Spleen (tissue), 11 donors: ENCODE measurements around the gene EWSR1. TPM values are rescaled to one million over a fixed set of nuclear protein-coding genes. Genes with fewer than 3 reads are reported as not detected.

ENCODE experiments used
- DNase-seq: peaks from one replicate; pipeline ENCODE4 v3.0.0-alpha.2; 2020
- H3K27ac ChIP-seq, 8 donors: fragments of 200-600 bp; sonication (generic) in 7 of 8; 1 replicate in 4 of 8; 2 replicates in 4 of 8; pipeline versions ENCODE4 v1.5.0 to v1.8.0; 2016 to 2021; ENCODE audit warnings: inconsistent platforms in 4 of 8, mild to moderate bottlenecking in 4 of 8, moderate library complexity in 1 of 8
- H3K27me3 ChIP-seq, 7 donors: fragments of 200-600 bp; sonication (generic) in 6 of 7; replicated peaks in 1 of 7; 1 replicate in 4 of 7; 2 replicates in 3 of 7; pipeline versions ENCODE4 v1.5.0 to v1.8.0; 2016 to 2021; ENCODE audit warnings: inconsistent platforms in 3 of 7, mild to moderate bottlenecking in 1 of 7
- H3K36me3 ChIP-seq, 6 donors: fragments of 200-600 bp; sonication (generic) in 5 of 6; 1 replicate in 4 of 6; 2 replicates in 2 of 6; pipeline versions ENCODE4 v1.5.0 to v1.8.0; 2016 to 2021; ENCODE audit warnings: inconsistent platforms in 2 of 6
- H3K4me1 ChIP-seq, 6 donors: fragments of 200-600 bp; sonication (generic) in 5 of 6; 1 replicate in 3 of 6; 2 replicates in 3 of 6; pipeline versions ENCODE4 v1.5.0 to v1.8.0; 2016 to 2021; ENCODE audit warnings: inconsistent platforms in 3 of 6
- H3K4me3 ChIP-seq, 8 donors: fragments of 200-600 bp; sonication (generic) in 7 of 8; 1 replicate in 4 of 8; 2 replicates in 4 of 8; pipeline versions ENCODE4 v1.5.0 to v1.8.0; 2016 to 2021; ENCODE audit warnings: inconsistent platforms in 4 of 8, mild to moderate bottlenecking in 4 of 8, moderate library complexity in 2 of 8
- H3K9me3 ChIP-seq, 8 donors: fragments of 200-600 bp; sonication (generic) in 7 of 8; 1 replicate in 4 of 8; 2 replicates in 4 of 8; pipeline versions ENCODE4 v1.5.0 to v1.8.0; 2016 to 2021; ENCODE audit warnings: inconsistent platforms in 4 of 8
- CTCF ChIP-seq, 11 experiments: fragments of 200-600 bp in 7 of 11; fragments of 450-650 bp in 4 of 11; sonication (generic) in 4 of 11; IDR thresholded peaks in 8 of 11; conservative IDR thresholded peaks in 3 of 11; 1 replicate in 7 of 11; 2 replicates in 4 of 11; pipeline versions ENCODE4 v1.4.0 to v1.8.0; 2016 to 2021; ENCODE audit warnings: antibody characterized with exemption in 11 of 11, inconsistent platforms in 4 of 11, mild to moderate bottlenecking in 1 of 11
- POLR2A ChIP-seq, 3 donors: fragments of 450-650 bp; IDR thresholded peaks; one replicate each; pipeline ENCODE4 v1.5.1; 2017; ENCODE audit warnings: antibody characterized with exemption in 3 of 3, mild to moderate bottlenecking in 1 of 3
- POLR2AphosphoS5 ChIP-seq, 3 donors: sonication (generic); formaldehyde crosslinking; IDR thresholded peaks; one replicate each; pipeline ENCODE4 v1.5.1; 2017; ENCODE audit warnings: antibody characterized with exemption in 3 of 3
- WGBS, 5 donors: extraction: QIAGEN DNeasy Blood & Tissue Kit in 3 of 5; methylation state at CpG; one replicate each; pipeline versions ENCODE4 v1.1.5 to v1.1.7; 2013 to 2018; 5-methylcytosine and 5-hydroxymethylcytosine counted together
- intact Hi-C: fragments of 100-400 bp; cut with DNase I; formaldehyde crosslinking; loops from one replicate; pipeline ENCODE4 v1.15.0; 2023; ENCODE audit warnings: low total_unique reads
- polyA plus RNA-seq, 3 donors: library from polyadenylated mRNA; stranded (reverse); fragments of 200-250 nt; gene quantifications; one replicate each; pipeline ENCODE4 v1.2.1, GENCODE V29; 2013
- total RNA-seq, 7 donors: library from RNA; depleted of rRNA in 3 of 7; stranded (reverse); fragments of >200 nt in 3 of 7; fragmentation: NEBNext Ultra II Directional in 4 of 7; extraction: Animal tissue kit (Norgen Biotek cat#: 25700) in 4 of 7; gene quantifications; one replicate each; pipeline versions ENCODE4 v1.1.0 to v1.2.1, GENCODE V29; 2016 to 2021
- donor health status: healthy with polysubstance abuse.
- donor health status: DM: no; HTN: no; CAD: no; lungs with moderate emphysema.
- donor health status: DM: no; HTN: no; CAD: no.
- donor health status: Bipolar disorder and iron deficiency.
- donor health status: healthy.
- donor health status: DM: no; HTN: no; CAD: no.
- donor health status: DM: yes; HTN: yes; CAD: no.

EWSR1 gene
- total and polyA plus RNA-seq, 10 donors = 127 to 282 (median 239) TPM

GRCh38 chr22:29302681-29303465 is 34.8 kb downstream of the EWSR1 start:
- H3K9me3 ChIP-seq = no peaks in the 10 kb centered on the region
- peaks cover 3 to 48% (median 33%) of the 10 kb centered on the region in 6 donors for H3K4me1 ChIP-seq
- peaks cover 6 to 43% (median 34%) of the 10 kb centered on the region in 6 donors for H3K36me3 ChIP-seq
- WGBS, 5 donors = 51 to 63% (median 58%) methylated on average over 6 to 13 of the region's 13 CpGs
- H3K4me3 ChIP-seq = no peak overlapping the region
- no peak for TF ChIP-seq CTCF (IDR thresholded peaks at IDR 0.05 in 8 of 11, conservative IDR thresholded peaks at IDR 0.05 in 3 of 11)
- peak in 1 of 3 donors; percentile 16 for TF ChIP-seq POLR2AphosphoS5 (IDR thresholded peaks at IDR 0.05)
- TF ChIP-seq POLR2A (IDR thresholded peaks at IDR 0.05) = no peak
- peak overlapping the region in 5 of 8 donors; percentile 15 to 48 (median 23) for H3K27ac ChIP-seq
- H3K27me3 ChIP-seq = peaks cover 0 to 31% (median 9%) of the 10 kb centered on the region in 7 donors
- DNase-seq = no peak
- intact Hi-C loops = no loop called here

GRCh38 chr22:29305836-29306174 is 37.7 kb downstream of the EWSR1 start:
- Histone ChIP-seq H3K27ac (peak overlapping the region in 4 of 8 donors; percentile 82 to 89 (median 84)), H3K36me3 (peaks cover 0 to 13% (median 5%) of the 10 kb centered on the region in 6 donors), H3K27me3 (peaks cover 0 to 43% (median 9%) of the 10 kb centered on the region in 7 donors), H3K4me1 (peaks cover 24 to 77% (median 61%) of the 10 kb centered on the region in 6 donors), H3K9me3 (no peaks in the 10 kb centered on the region), H3K4me3 (peak overlapping the region; percentile 60 to 89 (median 72))
- DNase-seq = no peak
- intact Hi-C loops = no loop called here
- no peak for TF ChIP-seq CTCF (IDR thresholded peaks at IDR 0.05 in 8 of 11, conservative IDR thresholded peaks at IDR 0.05 in 3 of 11)
- no peak for TF ChIP-seq POLR2AphosphoS5 (IDR thresholded peaks at IDR 0.05)
- TF ChIP-seq POLR2A (IDR thresholded peaks at IDR 0.05) = no peak
- WGBS, 5 donors = 48 to 61% (median 56%) methylated on average over 6 to 7 of the region's 7 CpGs

- Histone ChIP-seq H3K27me3 (peaks cover 0 to 48% (median 9%) of the 10 kb centered on the region in 7 donors), H3K27ac (peak within 1 kb of the TSS; percentile 51 to 89 (median 77)), H3K9me3 (no peaks in the 10 kb centered on the region), H3K36me3 (peaks cover 0 to 8% (median under 1%) of the 10 kb centered on the region in 6 donors), H3K4me3 (peak within 1 kb of the TSS; percentile 60 to 89 (median 72)), H3K4me1 (peaks cover 26 to 82% (median 66%) of the 10 kb centered on the region in 6 donors)
- TF ChIP-seq POLR2A (IDR thresholded peaks at IDR 0.05) = no peak
- peak; percentile 26 to 77 (median 70) for TF ChIP-seq POLR2AphosphoS5 (IDR thresholded peaks at IDR 0.05)
- TF ChIP-seq CTCF (IDR thresholded peaks at IDR 0.05 in 8 of 11, conservative IDR thresholded peaks at IDR 0.05 in 3 of 11) = peak; percentile 5 to 83 (median 70)
- WGBS, 5 donors = 0 to 2% (median 1%) methylated on average over 2 to 40 of the region's 40 CpGs
- DNase-seq = peak; percentile 89
- intact Hi-C loops = no loop called here
Observed at GRCh38 chr22:29306175-29306834, 38.2 kb downstream of the EWSR1 start, which contains the start of gene GAS2L1. GAS2L1 (plus strand) TSS chr22:29306650; CDS start chr22:29308106, 1,456 bp downstream.
